Lower leg skin (tissue), 4 donors: ENCODE data around the gene SRRM3. TPM values are rescaled to one million over a fixed set of nuclear protein-coding genes. Genes with fewer than 3 reads are reported as not detected.

Source experiments
- DNase-seq, 2 donors: peaks; one replicate each; pipeline ENCODE4 v3.0.0-alpha.2; 2019; ENCODE audit warnings: low spot score in 2 of 2
- H3K4me3 ChIP-seq: fragments of 200-600 bp; sonication (generic); 2 replicates; pipeline ENCODE4 v1.5.1; 2017; ENCODE audit warnings: mild to moderate bottlenecking, low read depth; ENCODE audit not compliant: poor library complexity, severe bottlenecking
- POLR2A ChIP-seq, 2 donors: fragments of 450-650 bp; IDR thresholded peaks; one replicate each; pipeline ENCODE4 v1.6.1; 2016 to 2017; ENCODE audit warnings: antibody characterized with exemption in 2 of 2, mild to moderate bottlenecking in 1 of 2, moderate library complexity in 1 of 2
- WGBS, 2 donors: methylation state at CpG; one replicate each; pipeline ENCODE4 v1.1.5; 2018; 5-methylcytosine and 5-hydroxymethylcytosine counted together
- intact Hi-C: fragments of 100-400 bp; cut with DNase I; formaldehyde crosslinking; loops from one replicate; pipeline ENCODE4 v1.15.0; 2023; ENCODE audit warnings: low total_unique reads
- total RNA-seq, 4 donors: library from RNA; depleted of rRNA; stranded (reverse); fragments of >200 nt; gene quantifications; one replicate each; pipeline ENCODE4 v1.1.0, GENCODE V29; 2016
- TF ChIP-seq, protein P1 (sequence below), 3 donors: fragments of 450-650 bp; IDR thresholded peaks; one replicate each; pipeline ENCODE4 v1.5.1; 2016; ENCODE audit warnings: antibody characterized with exemption in 3 of 3, mild to moderate bottlenecking in 3 of 3, moderate library complexity in 2 of 3

SRRM3 gene
- total RNA-seq, 4 donors from 2014 or later, result 7.5 to 12.3 (median 9.4) TPM

- no peak overlapping the region for H3K4me3 ChIP-seq
- TF ChIP-seq POLR2A (IDR thresholded peaks at IDR 0.05), result no peak
- TF ChIP-seq, protein P1, sequence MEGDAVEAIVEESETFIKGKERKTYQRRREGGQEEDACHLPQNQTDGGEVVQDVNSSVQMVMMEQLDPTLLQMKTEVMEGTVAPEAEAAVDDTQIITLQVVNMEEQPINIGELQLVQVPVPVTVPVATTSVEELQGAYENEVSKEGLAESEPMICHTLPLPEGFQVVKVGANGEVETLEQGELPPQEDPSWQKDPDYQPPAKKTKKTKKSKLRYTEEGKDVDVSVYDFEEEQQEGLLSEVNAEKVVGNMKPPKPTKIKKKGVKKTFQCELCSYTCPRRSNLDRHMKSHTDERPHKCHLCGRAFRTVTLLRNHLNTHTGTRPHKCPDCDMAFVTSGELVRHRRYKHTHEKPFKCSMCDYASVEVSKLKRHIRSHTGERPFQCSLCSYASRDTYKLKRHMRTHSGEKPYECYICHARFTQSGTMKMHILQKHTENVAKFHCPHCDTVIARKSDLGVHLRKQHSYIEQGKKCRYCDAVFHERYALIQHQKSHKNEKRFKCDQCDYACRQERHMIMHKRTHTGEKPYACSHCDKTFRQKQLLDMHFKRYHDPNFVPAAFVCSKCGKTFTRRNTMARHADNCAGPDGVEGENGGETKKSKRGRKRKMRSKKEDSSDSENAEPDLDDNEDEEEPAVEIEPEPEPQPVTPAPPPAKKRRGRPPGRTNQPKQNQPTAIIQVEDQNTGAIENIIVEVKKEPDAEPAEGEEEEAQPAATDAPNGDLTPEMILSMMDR (IDR thresholded peaks at IDR 0.05), result no peak
- 81 to 85% methylated on average over 5 of the region's 5 CpGs for WGBS, 2 donors
- no peak for DNase-seq
- intact Hi-C loops, result no loop called here
These were observed 71.8 kb downstream of the SRRM3 start for GRCh38 chr7:76273503-76273902.

DNA sequence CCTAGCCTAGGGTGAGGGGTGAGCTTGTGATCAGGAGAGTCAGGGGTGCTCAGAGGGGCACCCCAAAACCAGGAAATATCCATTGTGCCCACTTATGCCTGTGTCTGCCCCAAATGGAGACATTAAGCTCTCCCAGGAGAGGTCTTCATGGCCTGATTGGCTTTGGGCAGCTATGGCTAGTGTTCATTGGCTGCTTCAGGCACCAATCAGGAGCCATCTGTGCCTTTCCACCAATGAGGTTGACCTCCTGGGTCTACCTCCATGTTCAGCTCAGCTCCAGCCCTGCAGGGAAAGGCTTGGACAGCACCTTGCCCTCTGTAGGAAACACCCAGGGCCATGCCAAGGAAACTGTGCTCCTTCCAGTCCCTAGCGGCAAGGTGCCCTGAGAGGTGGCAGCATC lies 76.8 kb downstream of the SRRM3 start:
- no peak for TF ChIP-seq POLR2A (IDR thresholded peaks at IDR 0.05)
- TF ChIP-seq, protein P1 (IDR thresholded peaks at IDR 0.05), result no peak
- DNase-seq, result no peak
- H3K4me3 ChIP-seq, result no peak overlapping the region
- intact Hi-C loops, result no loop called here
- 91 to 100% methylated on average over 1 of the region's 1 CpG for WGBS, 2 donors

DNA sequence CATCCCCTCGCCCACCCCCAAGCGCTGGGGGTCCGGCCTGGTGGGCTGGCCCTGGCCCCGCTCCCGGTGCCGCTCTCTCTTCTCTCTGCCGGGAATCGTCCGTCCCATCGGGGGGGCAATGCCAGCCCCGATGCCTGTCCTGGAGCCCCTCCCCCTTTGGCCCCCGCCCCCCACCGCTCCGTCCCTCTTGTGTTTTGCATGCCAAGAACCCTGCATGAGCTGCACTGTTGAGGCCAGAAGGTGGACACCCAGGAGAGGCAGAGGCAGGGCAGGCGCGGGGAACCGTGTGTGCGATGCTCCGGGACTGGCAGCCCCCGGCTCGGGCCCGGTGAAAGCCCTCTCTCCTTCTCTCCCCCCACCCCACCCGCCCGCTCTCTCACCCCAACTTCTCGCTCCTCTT lies 78.7 kb downstream of the SRRM3 start:
- 32 to 41% methylated on average over 18 to 23 of the region's 25 CpGs for WGBS, 2 donors
- no peak for DNase-seq
- intact Hi-C loops, result no loop called here

DNA sequence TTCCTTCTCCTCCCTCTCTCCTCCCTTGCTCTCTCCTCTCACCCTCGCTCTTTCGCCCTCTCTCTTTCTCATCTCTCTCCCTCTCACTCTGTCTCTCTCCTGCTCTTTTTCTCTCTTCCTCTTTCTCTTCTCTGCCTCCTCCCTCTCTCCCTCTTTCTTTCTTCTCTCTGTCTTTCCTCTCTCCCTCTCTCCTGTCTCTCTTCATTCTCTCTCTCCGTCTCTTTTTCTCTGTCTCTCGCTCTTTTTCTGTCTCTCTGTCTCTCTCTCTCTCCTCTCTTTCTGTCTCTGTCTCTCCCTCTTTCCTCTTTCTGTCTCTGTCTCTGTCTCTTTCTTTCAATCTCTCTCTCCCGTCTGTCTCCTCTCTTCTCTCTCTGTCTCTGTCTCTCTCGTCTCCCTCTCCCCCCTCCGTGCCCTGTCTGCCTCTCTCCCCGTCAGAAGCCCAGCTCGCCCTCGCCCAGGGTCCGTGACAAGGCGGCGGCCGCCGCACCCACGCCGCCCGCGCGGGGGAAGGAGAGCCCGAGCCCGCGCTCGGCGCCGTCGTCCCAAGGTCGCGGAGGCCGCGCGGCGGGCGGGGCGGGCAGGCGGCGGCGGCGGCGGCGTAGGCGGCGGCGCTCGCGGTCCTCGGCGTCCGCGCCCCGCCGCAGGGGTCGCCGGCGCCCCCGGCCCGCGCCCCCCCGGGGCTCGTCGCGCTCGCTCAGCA lies 79.5 kb downstream of the SRRM3 start:
- 5 to 8% methylated on average over 33 to 35 of the region's 63 CpGs for WGBS, 2 donors

More for the DNA sequence above, 78.7 kb downstream of the SRRM3 start:
- no peak for TF ChIP-seq POLR2A (IDR thresholded peaks at IDR 0.05)
- TF ChIP-seq, protein P1 (IDR thresholded peaks at IDR 0.05), result no peak
- H3K4me3 ChIP-seq, result no peak overlapping the region

DNA sequence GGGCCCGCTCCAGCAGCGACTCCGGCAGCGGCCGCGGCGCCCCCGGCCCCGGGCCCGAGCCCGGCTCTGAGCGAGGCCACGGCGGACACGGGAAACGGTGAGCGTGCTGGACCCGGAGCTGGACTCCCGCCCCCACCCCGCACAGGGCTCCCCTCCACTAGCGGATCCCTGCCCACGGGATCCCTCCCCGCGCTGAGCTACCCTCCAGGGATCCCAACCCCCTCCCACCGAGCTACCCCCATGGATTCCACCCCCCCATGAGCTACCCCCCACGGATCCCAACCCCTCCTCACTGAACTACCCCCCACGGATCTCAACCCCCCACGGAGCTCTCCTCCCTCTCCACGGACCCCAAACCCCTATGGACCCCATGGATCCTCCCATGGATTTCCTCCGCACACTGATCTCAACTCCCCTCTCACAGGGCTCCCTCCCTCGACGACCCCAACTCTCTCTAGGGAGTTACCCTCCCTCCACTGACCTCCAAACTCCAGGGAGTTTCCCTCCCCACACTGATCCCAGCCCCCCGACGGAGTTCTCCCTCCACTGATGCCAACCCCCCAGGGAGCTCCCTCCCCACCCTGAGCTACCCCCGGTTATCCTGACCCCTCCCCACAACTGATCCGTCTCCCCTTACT lies 80.1 kb downstream of the SRRM3 start:
- no peak for TF ChIP-seq POLR2A (IDR thresholded peaks at IDR 0.05)
- TF ChIP-seq, protein P1 (IDR thresholded peaks at IDR 0.05), result no peak
- intact Hi-C loops, result no loop called here
- DNase-seq, result no peak
- H3K4me3 ChIP-seq, result no peak overlapping the region
- 5% methylated on average over 8 to 11 of the region's 36 CpGs for WGBS, 2 donors

More for the DNA sequence above, 79.5 kb downstream of the SRRM3 start:
- DNase-seq, result no peak
- intact Hi-C loops, result no loop called here
- H3K4me3 ChIP-seq, result no peak overlapping the region
- TF ChIP-seq, protein P1 (IDR thresholded peaks at IDR 0.05), result no peak
- no peak for TF ChIP-seq POLR2A (IDR thresholded peaks at IDR 0.05)
